ENCODE measurements around the gene DCUN1D2. TPM values are rescaled to one million over a fixed set of nuclear protein-coding genes. Genes with fewer than 3 reads are reported as not detected.

DCUN1D2 gene
- total RNA-seq, 3 donors from 2014 or later: 17.7 to 32.4 (median 22.6) TPM

DNA sequence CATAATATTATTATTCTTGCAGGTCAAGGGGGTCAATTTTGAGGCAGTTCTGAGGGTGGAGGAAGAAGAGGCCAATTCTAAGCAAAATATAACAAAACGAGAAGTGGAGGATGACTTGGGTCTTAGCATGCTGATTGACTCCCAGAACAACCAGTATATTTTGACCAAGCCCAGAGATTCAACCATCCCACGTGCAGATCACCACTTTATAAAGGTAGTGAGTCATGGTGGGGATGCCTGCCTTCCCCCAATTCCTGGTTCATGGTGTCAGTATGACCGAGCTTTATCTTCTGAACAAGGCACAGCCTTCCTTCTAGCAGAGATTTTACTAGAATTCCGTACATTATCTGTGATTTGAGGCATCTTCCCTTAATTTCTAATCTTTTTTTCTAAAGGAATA is 9.4 kb upstream of the DCUN1D2 start:
- H3K36me3 ChIP-seq (ENCODE audit: low read depth): no peaks in the 10 kb centered on the region
- DNase-seq (no peak), ATAC-seq (no peak)
- intact Hi-C loops (cut with DNase I, micrococcal nuclease): no loop called here
- H3K4me1 ChIP-seq (ENCODE audit: low read depth): no peaks in the 10 kb centered on the region
- no peak overlapping the region for H3K4me3 ChIP-seq
- TF ChIP-seq, protein P1, sequence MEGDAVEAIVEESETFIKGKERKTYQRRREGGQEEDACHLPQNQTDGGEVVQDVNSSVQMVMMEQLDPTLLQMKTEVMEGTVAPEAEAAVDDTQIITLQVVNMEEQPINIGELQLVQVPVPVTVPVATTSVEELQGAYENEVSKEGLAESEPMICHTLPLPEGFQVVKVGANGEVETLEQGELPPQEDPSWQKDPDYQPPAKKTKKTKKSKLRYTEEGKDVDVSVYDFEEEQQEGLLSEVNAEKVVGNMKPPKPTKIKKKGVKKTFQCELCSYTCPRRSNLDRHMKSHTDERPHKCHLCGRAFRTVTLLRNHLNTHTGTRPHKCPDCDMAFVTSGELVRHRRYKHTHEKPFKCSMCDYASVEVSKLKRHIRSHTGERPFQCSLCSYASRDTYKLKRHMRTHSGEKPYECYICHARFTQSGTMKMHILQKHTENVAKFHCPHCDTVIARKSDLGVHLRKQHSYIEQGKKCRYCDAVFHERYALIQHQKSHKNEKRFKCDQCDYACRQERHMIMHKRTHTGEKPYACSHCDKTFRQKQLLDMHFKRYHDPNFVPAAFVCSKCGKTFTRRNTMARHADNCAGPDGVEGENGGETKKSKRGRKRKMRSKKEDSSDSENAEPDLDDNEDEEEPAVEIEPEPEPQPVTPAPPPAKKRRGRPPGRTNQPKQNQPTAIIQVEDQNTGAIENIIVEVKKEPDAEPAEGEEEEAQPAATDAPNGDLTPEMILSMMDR (IDR thresholded peaks at IDR 0.05): no peak
- H3K9me3 ChIP-seq: no peaks in the 10 kb centered on the region

DNA sequence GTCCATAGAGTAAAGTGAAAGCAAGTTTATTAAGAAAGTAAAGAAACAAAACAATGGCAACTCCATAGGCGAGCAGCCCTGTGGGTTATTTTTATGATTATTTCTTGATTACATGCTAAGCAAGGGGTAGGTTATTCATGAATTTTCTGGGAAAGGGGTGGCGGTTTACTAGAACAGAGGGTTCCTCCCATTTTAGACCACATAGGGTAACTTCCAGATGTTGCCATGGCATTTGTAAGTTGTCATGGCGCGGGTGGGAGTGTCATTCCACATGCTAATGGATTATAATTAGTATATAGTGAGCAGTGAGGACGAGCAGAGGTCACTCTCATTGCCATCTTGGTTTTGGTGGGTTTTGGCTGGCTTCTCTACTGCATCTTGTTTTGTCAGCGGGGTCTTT is 8.4 kb upstream of the DCUN1D2 start:
- Histone ChIP-seq H3K4me3 (no peak overlapping the region), H3K4me1 (ENCODE audit: low read depth) (no peaks in the 10 kb centered on the region), H3K36me3 (ENCODE audit: low read depth) (no peaks in the 10 kb centered on the region), H3K9me3 (no peaks in the 10 kb centered on the region)
- intact Hi-C loops (cut with DNase I, micrococcal nuclease): no loop called here
- ATAC-seq (no peak), DNase-seq (no peak)
- TF ChIP-seq, protein P1 (IDR thresholded peaks at IDR 0.05): no peak

DNA sequence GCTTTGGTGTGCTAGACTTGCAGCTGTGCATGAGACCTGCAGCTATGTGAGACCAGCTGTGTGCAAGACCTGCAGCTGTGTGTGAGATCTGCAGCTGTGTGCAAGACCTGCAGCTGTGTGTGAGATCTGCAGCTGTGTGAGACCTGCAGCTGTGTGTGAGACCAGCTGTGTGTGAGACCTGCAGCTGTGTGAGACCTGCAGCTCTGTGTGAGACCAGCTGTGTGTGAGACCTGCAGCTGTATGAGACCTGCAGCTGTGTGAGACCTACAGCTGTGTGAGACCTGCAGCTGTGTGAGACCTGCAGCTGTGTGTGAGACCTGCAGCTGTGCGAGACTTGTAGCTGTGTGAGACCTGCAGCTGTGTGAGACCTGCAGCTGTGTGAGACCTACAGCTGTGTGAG is 6.7 kb upstream of the DCUN1D2 start:
- intact Hi-C loops (cut with DNase I, micrococcal nuclease): no loop called here
- TF ChIP-seq, protein P1 (IDR thresholded peaks at IDR 0.05): no peak
- no peak for ATAC-seq
- Histone ChIP-seq H3K4me3 (no peak overlapping the region), H3K9me3 (no peaks in the 10 kb centered on the region), H3K36me3 (ENCODE audit: low read depth) (no peaks in the 10 kb centered on the region), H3K4me1 (ENCODE audit: low read depth) (peaks cover 11% of the 10 kb centered on the region)
- no peak for DNase-seq

DNA sequence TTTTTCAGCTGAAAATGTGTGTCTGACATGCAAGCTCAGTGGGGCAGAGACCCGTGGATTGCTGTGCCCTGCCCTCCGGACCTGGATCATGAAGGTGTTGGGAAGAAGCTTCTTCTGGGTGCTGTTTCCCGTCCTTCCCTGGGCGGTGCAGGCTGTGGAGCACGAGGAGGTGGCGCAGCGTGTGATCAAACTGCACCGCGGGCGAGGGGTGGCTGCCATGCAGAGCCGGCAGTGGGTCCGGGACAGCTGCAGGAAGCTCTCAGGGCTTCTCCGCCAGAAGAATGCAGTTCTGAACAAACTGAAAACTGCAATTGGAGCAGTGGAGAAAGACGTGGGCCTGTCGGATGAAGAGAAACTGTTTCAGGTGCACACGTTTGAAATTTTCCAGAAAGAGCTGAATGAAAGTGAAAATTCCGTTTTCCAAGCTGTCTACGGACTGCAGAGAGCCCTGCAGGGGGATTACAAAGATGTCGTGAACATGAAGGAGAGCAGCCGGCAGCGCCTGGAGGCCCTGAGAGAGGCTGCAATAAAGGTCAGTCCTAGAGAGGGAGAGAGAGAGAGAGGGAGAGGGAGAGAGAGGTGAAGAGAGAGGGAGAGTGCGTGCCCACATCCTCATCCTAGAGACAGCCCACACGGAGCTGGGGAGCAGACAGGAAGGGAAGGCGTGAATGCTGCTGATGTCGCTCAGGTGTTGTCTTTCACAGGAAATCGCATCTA is 5.1 kb upstream of the DCUN1D2 start:
- H3K36me3 ChIP-seq (ENCODE audit: low read depth): no peaks in the 10 kb centered on the region
- no peaks in the 10 kb centered on the region for H3K9me3 ChIP-seq
- no peak for DNase-seq
- H3K4me3 ChIP-seq: no peak overlapping the region
- peaks cover 20% of the 10 kb centered on the region for H3K4me1 ChIP-seq (ENCODE audit: low read depth)
- ATAC-seq: no peak
- TF ChIP-seq, protein P1 (IDR thresholded peaks at IDR 0.05): no peak
- intact Hi-C loops (cut with DNase I, micrococcal nuclease): no loop called here

DNA sequence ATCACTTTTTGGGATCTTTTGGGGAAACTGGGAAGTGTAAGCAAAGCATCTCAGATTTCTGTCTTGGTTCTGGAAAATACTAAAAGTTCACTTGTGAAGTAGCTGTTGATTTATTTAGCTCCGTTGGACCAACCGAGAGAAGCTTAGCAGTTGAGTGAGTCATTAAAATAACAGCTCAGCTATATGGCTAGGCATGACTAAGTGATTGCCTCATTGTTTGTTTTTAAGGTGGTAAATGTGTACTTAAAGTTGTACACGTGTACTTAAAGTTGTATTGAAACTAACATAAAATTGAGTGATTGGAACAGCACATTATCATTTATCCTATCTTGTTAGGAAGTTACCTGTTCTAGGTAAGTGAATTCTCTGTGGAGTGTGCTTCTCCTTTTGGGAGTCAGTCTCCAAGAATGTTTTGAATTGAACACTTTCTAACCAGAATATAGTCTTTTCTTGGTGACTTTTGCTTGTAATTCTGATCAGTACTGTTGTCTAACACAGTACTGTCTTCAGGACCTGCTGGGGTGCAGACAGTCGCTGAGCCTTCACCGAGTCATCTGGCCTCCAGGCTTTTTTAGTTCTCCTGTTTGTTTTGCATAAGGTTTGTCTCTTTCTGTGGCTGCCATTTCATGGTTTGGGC is 2.9 kb upstream of the DCUN1D2 start:
- peaks cover 33% of the 10 kb centered on the region for H3K4me1 ChIP-seq (ENCODE audit: low read depth)
- no peaks in the 10 kb centered on the region for H3K36me3 ChIP-seq (ENCODE audit: low read depth)
- no peak overlapping the region for H3K4me3 ChIP-seq
- ATAC-seq (peak; percentile 66), DNase-seq (peak in 1 of 3 donors; percentile 47)
- intact Hi-C loops (cut with DNase I, micrococcal nuclease): no loop called here
- no peaks in the 10 kb centered on the region for H3K9me3 ChIP-seq
- TF ChIP-seq, protein P1 (IDR thresholded peaks at IDR 0.05): no peak

Measured in mucosa of descending colon (tissue), 3 donors.